Fibroblast of lung (primary cell): ENCODE measurements around the gene PKD1L1. TPM values are rescaled to one million over a fixed set of nuclear protein-coding genes. Genes with fewer than 3 reads are reported as not detected.

ENCODE experiments used
- DNase-seq, 2 donors: peaks; one replicate each; pipeline versions ENCODE4 v3.0.0 to v3.0.0-alpha.2; 2010; ENCODE audit warnings: low read depth in 2 of 2
- H2AFZ ChIP-seq: 2 replicates; pipeline ENCODE4 v1.5.1; 2012; ENCODE audit warnings: low read length, control low read depth, inconsistent platforms
- H3K27ac ChIP-seq: 2 replicates; pipeline ENCODE4 v1.5.1; 2011; ENCODE audit warnings: low read length, control low read depth; ENCODE audit not compliant: insufficient read depth
- H3K27me3 ChIP-seq: 2 replicates; pipeline ENCODE4 v1.5.1; 2011; ENCODE audit warnings: mild to moderate bottlenecking, low read length; ENCODE audit not compliant: control insufficient read depth, insufficient read depth
- H3K36me3 ChIP-seq: 2 replicates; pipeline ENCODE4 v1.5.1; 2011; ENCODE audit warnings: low read length; ENCODE audit not compliant: control insufficient read depth, insufficient read depth
- H3K4me1 ChIP-seq: 2 replicates; pipeline ENCODE4 v1.5.1; 2011; ENCODE audit warnings: low read length; ENCODE audit not compliant: control insufficient read depth, insufficient read depth; ENCODE audit errors: extremely low read depth
- H3K4me2 ChIP-seq: 2 replicates; pipeline ENCODE4 v1.5.1; 2011; ENCODE audit warnings: low read length, control low read depth; ENCODE audit not compliant: insufficient read depth; ENCODE audit errors: extremely low read depth
- H3K4me3 ChIP-seq, 4 experiments: fragments of 200-600 bp in 1 of 4; sonication (generic) in 1 of 4; replicated peaks in 1 of 4; 2 replicates each; pipeline ENCODE4 v1.5.1; 2011 to 2016; ENCODE audit warnings: low read length in 4 of 4, low read depth in 3 of 4, mild to moderate bottlenecking in 3 of 4, control low read depth in 2 of 4, inconsistent platforms in 1 of 4, mixed read lengths in 1 of 4; ENCODE audit not compliant: insufficient read depth in 1 of 4; ENCODE audit errors: control extremely low read depth in 1 of 4
- H3K79me2 ChIP-seq: 2 replicates; pipeline ENCODE4 v1.5.1; 2012; ENCODE audit warnings: mild to moderate bottlenecking, low read length, inconsistent platforms; ENCODE audit not compliant: control insufficient read depth, insufficient read depth
- H3K9ac ChIP-seq: 2 replicates; pipeline ENCODE4 v1.5.1; 2011; ENCODE audit warnings: mild to moderate bottlenecking, low read length, control low read depth; ENCODE audit not compliant: insufficient read depth
- H3K9me3 ChIP-seq: 2 replicates; pipeline ENCODE4 v1.5.1; 2012; ENCODE audit warnings: low read depth, low read length; ENCODE audit not compliant: control insufficient read depth, insufficient read depth
- H4K20me1 ChIP-seq: 2 replicates; pipeline ENCODE4 v1.5.1; 2011; ENCODE audit warnings: low read length; ENCODE audit not compliant: control insufficient read depth, insufficient read depth; ENCODE audit errors: extremely low read depth
- EZH2 ChIP-seq: IDR thresholded peaks from 2 replicates; pipeline ENCODE4 v1.5.1; 2012; ENCODE audit warnings: low read length, control low read depth, mild to moderate bottlenecking; ENCODE audit errors: missing control alignments
- polyA plus RNA-seq, 2 donors: library from polyadenylated mRNA; depleted of rRNA in 1 of 2; stranded (reverse) in 1 of 2; unstranded in 1 of 2; fragments of >200 nt; gene quantifications; 2 replicates each; pipeline ENCODE4 v1.2.1, GENCODE V29; 2011 to 2012; ENCODE audit warnings: missing spikeins in 1 of 2
- total RNA-seq: library from RNA; depleted of rRNA; stranded (reverse); fragments of >200 nt; gene quantifications from 2 replicates; pipeline ENCODE4 v1.2.1, GENCODE V29; 2014
- TF ChIP-seq, protein P1 (sequence below), 2 donors: IDR thresholded peaks in 1 of 2; conservative IDR thresholded peaks in 1 of 2; 1 replicate in 1 of 2; 2 replicates in 1 of 2; pipeline ENCODE4 v1.5.1; 2011 to 2012; ENCODE audit warnings: low read length in 2 of 2, control low read depth in 1 of 2, inconsistent platforms in 1 of 2, low read depth in 1 of 2, mild to moderate bottlenecking in 1 of 2

Gene PKD1L1
- total and polyA plus RNA-seq, 2 donors (not counting 1 experiment from before 2014, with no cell fraction given): under 0.01 to 0.12 TPM

DNA sequence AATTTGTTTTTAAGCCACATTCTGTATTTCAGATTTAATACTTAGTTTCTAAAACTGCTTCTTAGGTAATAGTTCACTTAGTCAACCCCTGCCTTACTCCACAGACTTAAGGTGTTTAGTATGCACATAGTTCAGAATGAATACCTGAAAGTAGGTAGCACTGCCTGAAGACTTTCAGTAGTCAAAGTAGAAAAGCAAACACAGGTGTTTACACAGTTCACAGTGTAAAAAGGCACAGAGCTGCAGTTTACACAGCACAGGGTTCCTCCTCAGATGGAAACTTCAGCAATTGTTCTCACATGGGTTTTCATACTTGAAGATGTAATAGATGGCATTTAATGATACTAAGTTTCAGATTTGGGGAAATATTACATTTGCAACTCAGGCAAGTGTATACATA, 3.1 kb upstream of the PKD1L1 start:
- H3K4me3 ChIP-seq: no peak overlapping the region
- no peaks in the 10 kb centered on the region for H3K9me3 ChIP-seq
- no peak for DNase-seq
- no peaks in the 10 kb centered on the region for H4K20me1 ChIP-seq
- no peaks in the 10 kb centered on the region for H3K79me2 ChIP-seq
- no peaks in the 10 kb centered on the region for H3K36me3 ChIP-seq
- H3K27ac ChIP-seq: no peak overlapping the region
- H2AFZ ChIP-seq: no peak overlapping the region
- no peak overlapping the region for H3K9ac ChIP-seq
- TF ChIP-seq, protein P1, sequence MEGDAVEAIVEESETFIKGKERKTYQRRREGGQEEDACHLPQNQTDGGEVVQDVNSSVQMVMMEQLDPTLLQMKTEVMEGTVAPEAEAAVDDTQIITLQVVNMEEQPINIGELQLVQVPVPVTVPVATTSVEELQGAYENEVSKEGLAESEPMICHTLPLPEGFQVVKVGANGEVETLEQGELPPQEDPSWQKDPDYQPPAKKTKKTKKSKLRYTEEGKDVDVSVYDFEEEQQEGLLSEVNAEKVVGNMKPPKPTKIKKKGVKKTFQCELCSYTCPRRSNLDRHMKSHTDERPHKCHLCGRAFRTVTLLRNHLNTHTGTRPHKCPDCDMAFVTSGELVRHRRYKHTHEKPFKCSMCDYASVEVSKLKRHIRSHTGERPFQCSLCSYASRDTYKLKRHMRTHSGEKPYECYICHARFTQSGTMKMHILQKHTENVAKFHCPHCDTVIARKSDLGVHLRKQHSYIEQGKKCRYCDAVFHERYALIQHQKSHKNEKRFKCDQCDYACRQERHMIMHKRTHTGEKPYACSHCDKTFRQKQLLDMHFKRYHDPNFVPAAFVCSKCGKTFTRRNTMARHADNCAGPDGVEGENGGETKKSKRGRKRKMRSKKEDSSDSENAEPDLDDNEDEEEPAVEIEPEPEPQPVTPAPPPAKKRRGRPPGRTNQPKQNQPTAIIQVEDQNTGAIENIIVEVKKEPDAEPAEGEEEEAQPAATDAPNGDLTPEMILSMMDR (conservative IDR thresholded peaks at IDR 0.05 in 1 of 2, IDR thresholded peaks at IDR 0.05 in 1 of 2; ENCODE audit: low read depth in 1 of 2, low read length in 2 of 2): no peak
- TF ChIP-seq EZH2: no peak
- H3K27me3 ChIP-seq: no peaks in the 10 kb centered on the region
- H3K4me1 ChIP-seq: no peaks in the 10 kb centered on the region
- H3K4me2 ChIP-seq: no peak overlapping the region

DNA sequence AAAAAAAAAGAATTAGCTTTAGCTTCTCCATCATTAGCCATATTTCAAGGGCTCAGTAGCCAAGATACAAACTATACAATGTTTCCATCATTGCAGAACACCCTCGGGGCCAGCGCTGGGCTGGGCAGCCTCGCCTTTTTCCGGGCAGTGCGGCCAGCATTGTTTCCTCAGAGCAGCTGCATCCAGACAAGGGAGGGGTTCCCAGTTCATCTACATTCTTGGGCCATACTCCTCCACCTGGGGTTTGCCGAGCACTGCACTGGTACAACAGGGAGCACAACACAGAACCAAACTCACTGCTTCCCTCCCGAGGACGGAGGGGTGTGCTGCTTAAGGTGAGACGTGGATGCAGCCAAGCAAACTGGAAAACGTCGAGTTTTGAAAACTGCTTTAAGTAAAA, 2.4 kb upstream of the PKD1L1 start:
- H3K4me1 ChIP-seq: no peaks in the 10 kb centered on the region
- TF ChIP-seq EZH2: no peak
- TF ChIP-seq, protein P1 (conservative IDR thresholded peaks at IDR 0.05 in 1 of 2, IDR thresholded peaks at IDR 0.05 in 1 of 2; ENCODE audit: low read depth in 1 of 2, low read length in 2 of 2): no peak
- H3K36me3 ChIP-seq: no peaks in the 10 kb centered on the region
- no peak overlapping the region for H3K27ac ChIP-seq
- no peaks in the 10 kb centered on the region for H4K20me1 ChIP-seq
- DNase-seq: no peak
- no peaks in the 10 kb centered on the region for H3K27me3 ChIP-seq
- H3K4me3 ChIP-seq: no peak overlapping the region
- no peaks in the 10 kb centered on the region for H3K9me3 ChIP-seq
- no peak overlapping the region for H3K9ac ChIP-seq
- H3K4me2 ChIP-seq: no peak overlapping the region
- H3K79me2 ChIP-seq: no peaks in the 10 kb centered on the region
- H2AFZ ChIP-seq: no peak overlapping the region

DNA sequence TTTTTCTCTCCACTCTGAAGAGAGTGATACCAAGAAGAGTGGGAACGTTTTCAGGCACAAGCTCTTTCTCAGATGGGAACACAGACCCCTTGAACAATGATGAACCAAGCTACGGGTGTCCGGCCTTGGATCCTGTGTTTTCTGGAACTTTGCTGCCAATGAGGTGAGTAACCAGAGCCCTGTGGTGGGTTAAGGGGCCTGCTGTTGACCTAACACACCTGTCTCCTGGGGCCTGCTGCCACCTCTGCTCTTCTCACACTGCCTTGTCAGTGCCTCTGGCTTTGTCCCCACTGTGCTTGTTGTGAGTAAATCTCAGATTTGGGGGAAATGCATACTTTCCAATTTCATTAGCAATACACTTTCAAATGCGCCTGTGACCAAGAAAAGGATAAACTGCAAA, 1.4 kb upstream of the PKD1L1 start:
- Histone ChIP-seq H3K4me2 (no peak overlapping the region), H4K20me1 (no peaks in the 10 kb centered on the region), H3K9ac (no peak overlapping the region), H3K27ac (no peak overlapping the region), H3K36me3 (no peaks in the 10 kb centered on the region), H2AFZ (no peak overlapping the region), H3K79me2 (no peaks in the 10 kb centered on the region), H3K9me3 (no peaks in the 10 kb centered on the region), H3K4me1 (no peaks in the 10 kb centered on the region), H3K4me3 (no peak overlapping the region), H3K27me3 (no peaks in the 10 kb centered on the region)
- no peak for DNase-seq
- TF ChIP-seq EZH2: no peak
- TF ChIP-seq, protein P1 (conservative IDR thresholded peaks at IDR 0.05 in 1 of 2, IDR thresholded peaks at IDR 0.05 in 1 of 2; ENCODE audit: low read depth in 1 of 2, low read length in 2 of 2): no peak
